Mesenteric fat pad (tissue), 1 donor: ENCODE results near the gene DYSF. TPM values are rescaled to one million over a fixed set of nuclear protein-coding genes. Genes with fewer than 3 reads are reported as not detected.
A peak's percentile ranks its signal among the peaks of the same experiment; 100 is the strongest.

Experiments
- DNase-seq: peaks from one replicate; pipeline ENCODE4 v3.0.0-alpha.2; 2020; ENCODE audit warnings: low spot score
- total RNA-seq: library from RNA; stranded (reverse); fragmentation: NEBNext Ultra II Directional; extraction: Animal tissue kit (Norgen Biotek cat#: 25700); gene quantifications from one replicate; pipeline ENCODE4 v1.2.1, GENCODE V29; 2021
- donor health status: DM: yes; HTN: yes; CAD: no.

The DYSF gene
- total RNA-seq, 1 donor from 2014 or later, result 54.1 TPM

DNA sequence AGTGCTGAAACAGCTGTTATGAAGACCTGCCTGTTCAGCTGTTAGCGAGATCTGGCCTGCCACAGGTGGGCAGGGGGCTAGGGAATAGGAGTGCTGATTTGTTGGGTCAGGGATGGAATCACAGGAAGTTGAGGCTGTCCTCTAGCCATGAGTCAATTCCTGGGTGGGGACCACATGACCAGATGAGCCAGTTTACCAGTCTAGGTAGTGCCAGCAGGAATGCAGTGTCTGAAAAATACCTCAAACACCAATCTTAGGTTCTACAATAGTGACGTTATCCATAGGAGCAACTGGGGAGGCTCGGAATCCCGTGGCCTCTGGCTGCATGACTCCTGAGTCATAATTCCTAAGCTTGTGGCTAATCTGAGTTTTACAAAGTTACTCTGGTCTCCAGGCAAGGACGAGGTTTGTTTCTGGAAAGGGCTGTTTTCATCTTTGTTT is 44.9 kb downstream of the DYSF start:
- peak; percentile 62 for DNase-seq

DNA sequence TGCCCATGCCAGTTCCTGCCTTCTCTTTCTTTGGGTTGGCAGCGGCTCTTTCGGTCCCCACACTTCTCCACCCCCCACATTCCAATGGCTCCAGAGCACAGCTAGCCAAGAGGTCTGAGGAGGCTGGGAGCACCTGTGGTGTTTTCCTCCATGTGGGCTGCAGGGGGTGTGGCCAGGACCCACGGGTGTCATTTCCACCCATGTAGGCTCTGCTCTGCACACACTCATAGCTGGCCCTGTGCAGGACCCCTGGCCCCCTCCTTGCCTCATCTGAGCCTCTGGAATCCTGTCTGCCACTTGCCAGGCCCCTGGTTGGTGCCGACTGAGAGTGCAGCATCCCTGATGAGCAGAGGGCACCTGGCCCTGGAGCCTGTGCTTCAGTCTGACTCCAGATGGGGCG is 46.3 kb downstream of the DYSF start:
- DNase-seq, result peak; percentile 80

DNA sequence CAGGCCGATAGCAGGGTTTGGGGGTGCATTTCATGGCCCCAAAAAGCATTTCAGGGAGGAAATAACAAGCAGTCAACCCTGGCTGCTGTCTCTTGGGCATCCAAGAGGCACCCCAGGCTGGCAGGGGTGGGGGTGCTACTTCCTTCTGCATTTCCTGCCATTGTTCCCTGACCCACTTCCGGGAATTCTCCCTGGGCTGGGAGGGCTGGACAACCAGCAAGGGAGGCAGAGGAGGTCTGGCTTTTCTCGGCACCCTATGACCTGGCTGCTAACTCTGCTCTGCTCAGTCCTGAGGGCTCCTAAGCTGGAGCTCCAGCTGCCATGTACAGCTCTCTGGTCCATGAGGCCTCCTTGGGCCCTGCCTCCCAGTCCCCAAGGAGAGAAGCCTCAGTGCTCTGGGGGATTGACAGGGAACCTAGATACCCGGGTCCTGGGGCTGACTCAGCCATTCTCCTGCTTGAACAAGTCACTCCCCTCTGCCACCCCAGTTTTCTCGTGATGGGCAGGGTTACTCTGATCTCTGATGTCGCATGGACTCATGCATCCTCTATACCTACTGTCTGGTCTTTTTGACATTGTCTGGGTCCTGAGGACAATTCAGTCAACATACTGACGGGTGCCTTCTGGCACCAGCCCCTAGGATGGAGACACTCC is 47.2 kb downstream of the DYSF start:
- DNase-seq, result peak; percentile 76

DNA sequence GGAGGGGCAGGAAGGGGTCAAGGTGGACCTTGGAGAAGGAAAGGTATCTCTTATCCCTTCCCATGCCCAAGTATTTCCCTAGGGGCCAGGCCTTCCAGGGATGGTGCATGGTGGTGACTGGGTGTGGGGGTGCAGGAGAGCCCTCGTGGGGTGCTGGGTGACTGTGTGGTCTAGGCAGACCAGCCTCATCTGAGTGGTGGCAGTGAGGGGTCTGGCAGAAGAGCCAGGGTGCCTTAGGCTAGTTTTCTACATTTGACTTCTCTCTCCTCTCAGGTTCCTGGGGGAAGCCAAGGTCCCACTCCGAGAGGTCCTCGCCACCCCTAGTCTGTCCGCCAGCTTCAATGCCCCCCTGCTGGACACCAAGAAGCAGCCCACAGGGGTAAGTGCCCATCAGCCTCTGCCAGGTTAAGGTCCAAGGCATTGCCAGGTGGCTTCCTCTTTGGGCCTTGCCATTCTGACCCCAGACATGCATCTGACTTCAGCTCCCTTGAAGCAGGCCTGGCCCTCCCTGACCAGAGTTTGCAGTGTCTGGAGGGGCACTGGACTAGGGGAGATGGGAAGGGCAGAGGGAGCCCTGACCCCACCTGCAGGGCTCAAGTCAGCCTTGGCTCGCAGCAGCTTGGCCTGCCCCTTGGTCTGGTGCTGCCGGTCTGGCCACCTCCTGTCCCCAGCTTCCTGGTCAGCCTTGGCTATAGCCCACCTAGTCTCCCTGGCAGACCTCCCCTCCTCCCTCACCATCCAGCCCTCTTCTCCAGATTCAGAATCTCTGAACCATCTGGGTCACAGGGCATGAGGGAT is 49.8 kb downstream of the DYSF start:
- DNase-seq, result peak; percentile 82

DNA sequence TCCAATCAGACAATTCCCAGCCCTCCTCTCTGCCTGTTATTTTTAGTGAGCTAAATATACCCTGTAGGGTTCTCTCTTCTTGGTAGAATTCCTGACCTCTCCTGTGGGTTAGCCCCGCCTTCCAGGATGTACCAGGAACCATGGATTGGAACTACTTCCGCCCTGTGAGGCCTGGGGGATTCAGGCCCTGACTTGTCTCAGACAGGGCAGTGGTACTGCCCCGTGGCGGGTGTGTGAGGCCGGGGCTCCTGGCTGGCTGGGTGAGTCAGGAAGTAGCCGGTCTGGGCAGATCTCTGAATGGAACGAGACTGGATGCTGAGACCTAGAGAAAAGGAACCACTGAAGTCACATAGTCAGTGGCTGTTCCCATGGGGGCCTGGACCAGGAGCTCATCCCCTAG is 50.5 kb downstream of the DYSF start:
- peak; percentile 84 for DNase-seq

DNA sequence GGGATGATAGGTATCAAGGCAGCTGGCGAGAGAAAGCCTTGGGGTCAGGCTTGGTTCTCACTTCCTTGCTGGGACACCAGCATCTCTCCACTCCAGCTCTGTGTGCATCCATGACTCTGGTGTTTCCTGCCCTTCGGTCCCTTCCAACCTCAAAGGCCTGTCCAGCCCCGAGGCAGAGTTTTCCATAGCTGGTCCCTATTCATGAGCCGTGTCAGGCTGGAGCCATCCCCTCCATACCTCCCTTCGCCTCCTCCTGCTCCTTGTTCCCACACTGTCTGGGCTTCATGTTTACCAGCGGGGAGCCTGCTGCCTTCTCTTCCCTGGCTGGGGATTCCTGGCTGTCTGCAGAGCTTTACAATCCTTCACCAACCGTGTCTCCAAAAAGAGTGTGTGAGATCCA is 51.2 kb downstream of the DYSF start:
- DNase-seq, result peak; percentile 57

DNA sequence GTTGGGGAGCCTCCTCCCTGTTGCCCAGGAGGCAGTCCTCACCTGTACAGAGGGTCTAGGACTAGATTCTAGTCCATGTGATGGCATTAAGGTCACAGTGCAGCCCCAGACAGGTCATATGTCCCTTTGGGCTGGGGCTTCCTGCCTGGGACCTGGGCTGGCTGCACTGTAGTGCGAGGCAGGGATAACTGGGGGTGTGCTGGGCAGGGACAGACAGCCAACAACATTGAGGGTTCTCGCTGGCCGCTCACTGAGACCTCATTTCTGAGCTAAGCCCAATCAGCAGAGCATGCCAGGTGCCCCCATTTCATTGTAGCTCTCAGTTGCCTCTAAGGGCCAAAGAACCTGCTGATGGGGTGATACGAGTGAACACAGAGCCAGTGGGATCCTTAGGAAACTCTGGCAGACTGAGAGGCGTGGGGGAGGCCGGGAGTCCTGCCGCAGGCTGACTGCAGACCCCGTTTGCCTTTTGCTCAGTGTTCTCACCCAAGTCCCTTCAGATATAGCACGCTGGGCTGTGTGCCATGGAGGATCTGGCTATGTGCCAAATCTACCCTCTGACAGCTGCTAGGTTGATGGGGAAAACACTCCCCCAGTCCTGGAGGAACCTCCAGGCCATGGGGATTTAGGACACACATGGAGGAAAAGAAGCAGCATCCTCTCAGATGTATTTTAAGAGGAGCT is 51.9 kb downstream of the DYSF start:
- DNase-seq, result peak; percentile 77

DNA sequence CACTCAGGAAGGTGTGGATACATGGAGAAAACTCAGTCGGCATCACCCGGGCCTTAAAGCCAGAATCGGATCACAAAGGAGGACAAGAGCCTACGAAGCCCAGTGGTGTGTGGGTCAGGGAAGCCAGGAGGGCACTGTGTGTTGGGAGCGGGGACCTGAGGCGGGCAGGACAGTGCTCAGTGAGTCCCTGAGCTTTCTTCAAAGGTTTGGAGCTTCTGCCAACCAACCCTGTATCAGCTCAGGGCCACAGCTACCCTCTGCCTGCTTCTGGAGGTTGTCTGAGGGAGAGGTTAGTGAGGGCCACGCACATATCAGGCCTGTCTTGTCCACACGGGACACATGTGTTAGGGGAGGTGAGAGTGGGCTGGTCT is 52.4 kb downstream of the DYSF start:
- DNase-seq, result peak; percentile 62

DNA sequence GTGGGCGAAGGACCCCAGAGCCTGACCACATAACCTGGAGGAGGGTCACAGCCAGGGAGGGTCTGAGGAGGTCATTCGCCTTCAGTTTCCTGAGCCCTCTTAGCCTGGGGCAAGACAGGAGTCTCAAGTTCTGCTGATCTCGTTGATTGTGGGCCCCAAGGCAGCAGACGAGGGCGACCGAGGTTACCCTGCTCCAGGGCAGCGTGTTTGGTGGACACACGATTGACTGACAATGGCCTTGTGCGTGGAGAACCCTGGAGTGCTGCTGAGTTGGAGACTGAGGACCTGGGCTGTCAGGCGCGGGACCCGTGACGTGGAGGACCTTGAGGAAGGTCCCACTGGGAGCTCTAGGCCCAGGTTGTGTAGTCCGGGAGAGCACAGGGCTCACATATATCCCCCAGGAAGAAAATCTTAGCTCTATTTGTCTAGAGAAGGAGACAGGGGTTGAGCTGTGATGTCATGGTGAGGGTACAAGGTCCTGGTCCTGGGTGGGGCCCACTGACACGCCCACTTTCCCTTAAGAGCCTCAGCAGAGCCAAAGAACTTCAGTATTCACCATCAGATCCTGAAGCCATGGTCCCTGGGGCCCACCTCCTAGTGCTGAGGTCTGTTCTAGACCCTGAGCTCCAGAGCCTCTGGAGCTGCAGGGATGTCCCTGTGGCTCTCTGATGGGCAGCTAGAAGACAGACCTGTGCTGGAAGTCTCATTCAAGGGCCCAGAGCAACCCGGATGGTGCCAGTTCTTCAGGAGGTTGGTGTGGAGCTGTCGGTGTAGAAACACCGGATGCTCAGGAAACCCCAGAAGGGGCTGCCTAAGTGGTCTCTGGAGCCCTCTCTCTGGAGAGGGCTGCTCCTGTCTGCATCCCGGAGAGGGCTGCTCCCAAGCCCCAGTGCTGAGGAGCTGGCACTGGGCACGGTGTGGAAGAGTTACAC is 53.1 kb downstream of the DYSF start:
- DNase-seq, result peak; percentile 53

DNA sequence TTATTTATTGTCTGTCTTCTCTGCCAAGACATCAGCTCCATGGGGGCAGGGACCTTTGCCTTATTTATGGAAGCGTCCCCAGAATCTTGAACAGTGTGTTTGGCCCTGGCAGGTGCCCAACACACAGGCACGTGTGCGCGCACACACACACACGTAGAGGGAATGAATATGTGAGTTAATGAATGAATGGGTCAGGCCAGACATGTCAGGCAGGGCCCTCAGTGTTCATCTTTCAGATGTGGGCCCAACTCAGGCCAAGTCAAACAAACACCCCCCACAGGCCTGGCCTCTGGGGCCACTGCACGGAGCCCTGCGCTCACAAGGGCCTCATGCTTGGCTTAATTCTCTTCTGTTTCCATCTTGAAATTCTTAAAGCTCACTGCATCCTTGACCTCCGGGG is 54.1 kb downstream of the DYSF start:
- peak; percentile 82 for DNase-seq

DNA sequence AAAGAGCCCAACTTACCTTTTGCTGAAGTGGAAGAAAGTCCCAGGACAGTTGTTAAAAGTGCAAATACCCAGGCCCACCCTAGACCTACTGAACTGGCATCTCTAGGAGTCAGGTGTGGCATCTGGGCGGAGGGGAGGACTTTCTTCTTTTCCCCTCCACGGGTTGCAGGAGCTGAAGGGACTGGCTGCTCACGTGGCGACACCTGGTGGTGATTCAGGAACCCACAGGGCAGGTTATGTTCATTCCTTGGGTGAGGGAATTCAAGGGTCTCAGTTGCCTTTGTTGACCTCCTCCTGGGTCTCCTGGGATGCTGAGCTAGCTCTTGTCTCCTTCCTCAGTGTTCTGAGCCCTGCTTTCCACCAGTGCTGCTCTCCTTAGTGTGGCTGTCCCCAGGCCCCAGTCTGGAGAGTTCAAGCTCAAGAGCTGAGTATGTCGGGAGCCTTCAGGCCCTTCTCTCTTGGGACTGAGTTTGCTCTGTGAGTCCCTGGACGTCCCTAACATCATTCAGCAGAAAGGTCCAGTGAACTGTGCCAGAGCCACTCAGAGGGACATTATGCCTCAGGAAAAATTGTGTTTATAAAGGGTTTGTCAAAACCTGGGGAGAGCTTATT is 56.9 kb downstream of the DYSF start:
- peak; percentile 83 for DNase-seq

DNA sequence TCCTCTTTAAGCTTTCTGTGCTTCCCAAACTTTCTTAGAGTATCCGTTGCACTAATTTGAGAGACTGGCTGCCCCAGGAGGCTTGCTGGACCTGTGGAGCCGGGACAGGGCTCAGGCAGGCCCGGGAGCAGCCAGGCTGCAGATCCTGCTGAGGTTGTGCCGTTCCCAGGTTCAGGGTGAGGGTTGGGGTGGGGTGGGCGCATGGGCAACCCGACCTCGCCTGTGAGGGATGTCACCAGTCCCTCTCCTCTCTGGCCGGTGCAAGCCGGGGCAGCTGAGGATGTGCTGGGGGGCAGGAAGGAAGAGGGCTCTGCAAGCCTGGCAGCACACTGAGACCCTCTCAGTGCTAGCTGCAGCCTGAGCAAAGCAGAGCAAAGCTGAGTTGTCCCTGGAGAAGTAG is 57.6 kb downstream of the DYSF start:
- peak; percentile 62 for DNase-seq

DNA sequence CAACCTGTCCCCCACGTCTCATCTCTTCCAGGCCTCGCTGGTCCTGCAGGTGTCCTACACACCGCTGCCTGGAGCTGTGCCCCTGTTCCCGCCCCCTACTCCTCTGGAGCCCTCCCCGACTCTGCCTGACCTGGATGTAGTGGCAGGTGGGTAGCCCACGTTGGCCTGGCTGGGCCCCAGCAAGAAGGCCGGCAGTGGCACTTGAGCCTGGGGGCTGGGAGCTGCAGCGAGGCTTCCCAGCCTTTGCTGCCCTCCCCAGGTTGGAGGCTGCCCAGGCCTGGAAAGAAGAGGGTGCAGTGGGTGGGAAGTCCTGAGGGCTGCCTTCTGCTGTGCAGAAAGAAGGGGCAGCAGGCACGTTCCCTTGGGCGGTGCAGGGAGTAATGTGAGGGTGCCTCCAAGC is 58.4 kb downstream of the DYSF start:
- DNase-seq, result peak; percentile 72

DNA sequence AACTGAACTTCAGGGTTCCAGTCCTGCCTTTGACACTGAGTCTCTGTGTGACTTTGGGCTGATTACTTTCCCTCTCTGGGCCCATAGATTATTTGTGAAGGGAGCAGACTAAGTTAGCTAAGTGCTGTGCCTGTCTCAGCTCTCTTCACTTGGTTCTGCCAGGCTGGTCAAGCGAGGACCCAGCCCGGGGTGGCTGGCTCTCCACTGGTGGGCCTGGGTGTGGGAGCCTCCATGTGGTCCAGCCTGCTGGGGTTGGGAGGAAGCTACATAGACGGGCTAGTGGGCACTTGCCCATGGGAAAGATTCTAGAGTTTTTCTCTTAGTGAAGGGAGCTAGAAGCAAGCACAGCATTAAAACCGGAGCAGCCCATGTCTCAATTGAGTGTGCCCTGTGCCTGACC is 59.0 kb downstream of the DYSF start:
- peak; percentile 39 for DNase-seq

DNA sequence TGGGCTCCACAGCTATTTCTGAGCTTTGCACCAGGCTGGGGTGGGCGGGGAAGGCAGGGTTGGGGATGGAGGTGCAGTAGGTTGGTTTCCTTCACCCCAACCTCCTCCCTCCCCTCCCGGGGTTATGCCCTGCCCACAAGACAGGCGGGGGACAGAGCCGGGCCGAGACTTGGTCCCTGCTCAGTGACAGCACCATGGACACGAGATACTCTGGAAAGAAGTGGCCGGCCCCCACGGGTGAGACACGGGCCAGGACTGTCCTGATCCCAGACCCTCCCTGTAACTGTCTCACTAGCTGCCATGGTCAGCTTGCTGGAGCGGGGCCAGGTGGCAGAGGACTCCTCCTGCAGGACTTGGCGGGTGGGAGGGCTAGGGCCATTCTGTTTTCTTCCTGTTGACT is 59.7 kb downstream of the DYSF start:
- DNase-seq, result peak; percentile 87

DNA sequence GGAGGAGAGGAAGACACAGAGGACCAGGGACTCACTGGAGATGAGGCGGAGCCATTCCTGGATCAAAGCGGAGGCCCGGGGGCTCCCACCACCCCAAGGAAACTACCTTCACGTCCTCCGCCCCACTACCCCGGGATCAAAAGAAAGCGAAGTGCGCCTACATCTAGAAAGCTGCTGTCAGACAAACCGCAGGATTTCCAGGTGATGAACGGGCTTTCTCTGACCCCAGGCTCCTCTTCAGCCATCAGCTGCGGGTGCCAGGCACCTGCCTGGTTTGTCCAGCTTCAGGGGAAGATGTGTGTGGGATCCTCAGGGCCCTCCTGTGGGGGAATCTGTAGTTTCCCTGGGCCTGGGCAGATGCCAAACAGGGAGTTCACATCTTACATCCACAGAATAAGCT is 60.4 kb downstream of the DYSF start:
- DNase-seq, result peak; percentile 49

DNA sequence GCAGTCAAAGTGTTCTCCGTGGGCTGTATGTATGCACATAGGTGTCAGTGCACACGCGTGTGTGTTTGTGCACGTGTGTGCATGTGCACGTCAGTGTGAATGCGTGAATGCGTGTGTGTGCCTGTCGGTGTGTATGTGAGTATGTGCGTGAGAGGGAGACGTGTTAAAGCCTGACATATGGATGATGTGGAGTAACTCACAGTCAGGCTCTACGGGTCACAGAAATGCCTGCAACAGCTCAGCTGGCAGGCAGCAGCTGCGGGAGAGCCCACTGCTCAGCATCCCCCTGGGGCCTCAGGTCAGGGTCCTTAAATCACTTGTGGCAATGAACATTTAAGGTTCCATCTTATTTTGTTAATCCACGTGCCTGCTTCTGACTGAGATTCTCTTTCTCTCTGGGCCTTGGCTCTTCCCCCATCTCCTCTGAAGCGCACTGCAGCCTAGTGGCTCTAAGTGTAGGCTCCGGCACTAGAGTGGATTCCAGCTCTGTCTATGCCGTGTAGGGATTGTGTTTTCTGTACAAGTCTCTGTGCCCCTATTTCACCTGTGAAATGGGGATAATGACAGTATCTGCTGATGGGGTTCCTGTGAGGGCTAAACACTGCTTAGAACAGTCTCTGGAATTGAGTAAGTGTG is 63.0 kb downstream of the DYSF start:
- DNase-seq, result peak; percentile 60

DNA sequence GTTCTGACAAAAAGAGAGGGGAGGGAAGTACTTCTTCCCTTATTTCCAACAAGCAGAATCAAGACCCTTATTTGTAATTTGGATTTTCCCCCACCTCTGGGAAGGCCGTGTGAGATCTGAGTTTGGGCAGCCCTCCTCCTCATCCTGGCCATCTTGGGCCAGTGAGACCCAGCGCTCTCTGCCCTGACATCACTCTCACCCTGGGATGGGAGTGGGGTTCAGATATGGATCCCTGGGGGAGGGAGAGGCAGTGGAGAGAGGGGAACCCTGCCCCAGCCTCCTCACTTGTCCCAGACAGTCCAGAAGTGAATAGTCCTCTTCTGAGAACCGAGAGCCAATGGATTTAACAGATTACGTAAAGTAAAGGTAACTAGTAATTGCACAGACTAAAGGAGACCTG is 64.5 kb downstream of the DYSF start:
- peak; percentile 20 for DNase-seq

DNA sequence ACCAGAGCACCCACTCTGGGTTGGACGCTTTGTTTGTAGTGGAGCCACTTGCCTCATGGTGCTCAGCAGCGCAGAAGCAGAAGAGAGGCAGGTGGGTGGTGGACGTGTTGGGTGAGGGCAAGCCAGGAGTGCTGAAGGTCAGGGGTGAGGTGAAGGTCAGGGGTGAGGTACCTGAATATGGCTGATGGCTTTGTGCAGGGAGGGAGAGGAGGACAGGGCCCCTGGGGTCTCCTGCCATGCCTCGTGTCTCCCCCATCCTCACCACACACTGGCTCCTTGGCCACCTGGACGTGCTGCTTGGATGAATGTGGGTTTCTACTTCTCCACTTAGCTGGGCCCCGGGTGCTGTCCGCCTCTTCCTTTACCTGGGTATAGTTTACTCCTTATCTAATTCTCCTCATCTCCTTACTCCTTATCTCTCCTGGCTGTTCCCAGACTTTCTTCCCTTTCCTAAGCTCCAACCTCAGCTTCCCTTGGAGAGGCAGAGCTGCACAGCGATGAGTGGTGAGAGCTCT is 68.1 kb downstream of the DYSF start:
- peak; percentile 41 for DNase-seq

DNA sequence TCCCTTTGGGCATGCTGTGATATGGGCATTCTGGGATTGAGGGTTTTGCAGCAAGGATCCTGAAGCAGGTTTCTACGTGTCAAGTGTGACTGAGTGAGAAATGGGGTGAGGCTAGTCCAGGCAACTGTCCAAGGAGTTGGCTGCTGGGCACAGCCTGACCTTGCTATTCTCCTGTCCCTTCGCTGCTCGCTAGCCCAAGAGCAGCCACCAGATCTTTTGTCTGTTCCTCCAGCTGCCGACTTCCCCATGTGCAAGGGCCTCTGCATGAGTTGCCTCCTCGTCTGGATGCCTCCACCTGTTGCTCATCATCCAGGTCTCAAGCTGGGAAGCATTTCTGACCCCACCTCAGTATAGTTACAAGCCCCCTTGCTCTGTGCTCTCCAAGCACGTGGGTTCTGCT is 71.1 kb downstream of the DYSF start:
- peak; percentile 59 for DNase-seq
